Activated T-cell treated with anti-CD3 and anti-CD28 coated beads, Interleukin-2, amount 50 U/mL, for 48 hours (primary cell): ENCODE data around the gene TCEA2.

Source experiments
- DNase-seq, 2 experiments: peaks; one replicate each; pipeline ENCODE4 v3.0.0-alpha.2; 2020

TCEA2 gene

GRCh38 chr20:64049878-64050260, 13.1 kb upstream of the TCEA2 start:
- no peak for DNase-seq

DNA sequence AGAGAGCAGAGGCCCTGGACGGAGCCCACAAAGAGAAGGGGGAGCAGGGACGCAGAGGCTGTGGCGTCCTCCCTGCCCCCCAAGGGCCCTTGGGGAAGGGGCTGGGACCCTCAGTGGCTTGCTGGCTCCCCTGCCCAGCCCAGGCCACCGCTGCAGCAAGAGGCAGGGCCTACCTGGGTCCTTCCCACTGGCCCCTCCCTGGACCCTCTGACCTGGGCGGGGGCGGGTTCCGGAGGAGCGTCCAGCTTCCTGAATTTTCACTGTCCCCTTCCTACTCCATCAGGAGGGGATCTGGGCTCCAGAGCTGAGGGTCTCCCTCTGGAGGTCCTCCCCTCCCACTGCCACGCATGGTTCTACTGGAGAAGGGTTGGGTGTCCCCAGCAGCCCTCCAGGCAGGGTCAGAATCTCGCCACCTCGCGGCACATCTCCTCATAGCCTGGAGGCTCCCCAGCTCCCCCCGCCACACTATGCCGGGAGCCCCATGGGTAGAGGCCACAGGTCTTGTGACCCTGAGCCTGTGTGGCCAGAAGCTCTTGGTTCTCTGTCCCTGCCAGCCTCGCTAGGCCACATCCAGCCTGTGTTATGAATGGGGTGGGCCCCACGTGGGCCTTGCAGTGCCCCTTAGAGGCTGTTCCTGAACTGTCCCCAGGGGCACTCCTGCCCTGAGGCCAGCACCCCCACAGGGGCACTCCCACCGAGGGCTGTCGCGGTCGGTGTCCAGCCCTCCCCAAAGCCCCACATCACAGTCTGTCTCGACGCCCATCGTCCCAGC, 12.6 kb upstream of the TCEA2 start:
- DNase-seq = no peak

DNA sequence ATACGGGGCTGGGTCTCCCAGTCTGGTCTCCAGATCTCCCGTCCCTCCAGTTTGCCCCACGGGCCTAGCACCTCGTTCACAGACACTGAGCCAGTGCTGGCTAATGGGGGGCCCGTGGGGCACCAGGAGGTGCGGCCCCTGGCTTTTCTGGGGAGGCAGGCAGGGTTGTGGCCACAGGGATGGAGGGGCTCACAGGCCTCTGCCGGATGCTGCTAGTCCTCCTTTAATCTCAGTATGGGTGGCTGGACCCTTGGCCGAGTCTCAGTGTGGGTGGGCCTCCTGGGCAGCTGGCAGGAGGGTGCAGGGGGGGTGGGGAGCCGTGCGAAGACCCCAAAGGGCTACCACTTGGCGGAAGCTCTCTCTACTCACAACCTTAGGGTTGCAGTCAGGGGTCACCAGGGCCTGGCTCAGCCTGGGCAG, 12.0 kb upstream of the TCEA2 start:
- DNase-seq = no peak

GRCh38 chr20:64051561-64052325, 11.3 kb upstream of the TCEA2 start:
- no peak for DNase-seq

DNA sequence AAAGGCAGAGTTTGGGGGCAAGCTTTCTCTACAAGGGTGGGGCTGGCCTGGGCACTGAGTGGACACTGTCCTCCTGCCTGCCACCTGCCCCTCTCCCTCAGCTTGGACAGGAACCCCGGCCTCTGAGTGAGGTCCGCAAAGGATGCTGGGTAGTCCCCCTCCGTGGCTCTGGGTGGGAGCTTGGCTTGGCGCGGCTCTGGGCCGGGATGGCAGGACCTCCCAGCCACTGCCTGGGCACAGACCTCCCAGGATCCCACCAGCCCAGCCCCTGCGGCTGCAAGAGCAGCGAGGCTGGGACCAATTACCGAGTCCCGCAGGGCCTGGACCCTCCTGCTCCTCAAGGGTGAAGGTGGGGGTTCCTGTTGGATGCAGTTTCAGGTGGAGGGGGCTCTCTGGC, 10.7 kb upstream of the TCEA2 start:
- no peak for DNase-seq

- DNase-seq = no peak
These were observed 9.8 kb upstream of the TCEA2 start for GRCh38 chr20:64052987-64053840.

- no peak for DNase-seq
These were observed 8.9 kb upstream of the TCEA2 start for GRCh38 chr20:64053841-64054661.

GRCh38 chr20:64055396-64055892, 7.6 kb upstream of the TCEA2 start:
- no peak for DNase-seq

GRCh38 chr20:64055893-64056638, 6.9 kb upstream of the TCEA2 start:
- DNase-seq = no peak

DNA sequence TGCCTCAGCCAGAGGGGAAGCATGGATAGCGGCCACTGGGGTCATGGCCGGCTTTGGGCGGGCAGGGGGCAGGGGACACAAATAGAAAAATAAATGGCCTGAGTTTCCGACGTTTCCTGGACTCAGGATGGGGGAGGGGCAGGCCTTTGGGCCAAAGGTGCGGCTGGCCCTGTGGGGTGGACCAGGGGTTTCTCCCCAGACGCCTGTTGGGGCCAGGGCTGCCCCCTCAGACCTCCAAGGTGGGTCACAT, 6.4 kb upstream of the TCEA2 start:
- no peak for DNase-seq

DNA sequence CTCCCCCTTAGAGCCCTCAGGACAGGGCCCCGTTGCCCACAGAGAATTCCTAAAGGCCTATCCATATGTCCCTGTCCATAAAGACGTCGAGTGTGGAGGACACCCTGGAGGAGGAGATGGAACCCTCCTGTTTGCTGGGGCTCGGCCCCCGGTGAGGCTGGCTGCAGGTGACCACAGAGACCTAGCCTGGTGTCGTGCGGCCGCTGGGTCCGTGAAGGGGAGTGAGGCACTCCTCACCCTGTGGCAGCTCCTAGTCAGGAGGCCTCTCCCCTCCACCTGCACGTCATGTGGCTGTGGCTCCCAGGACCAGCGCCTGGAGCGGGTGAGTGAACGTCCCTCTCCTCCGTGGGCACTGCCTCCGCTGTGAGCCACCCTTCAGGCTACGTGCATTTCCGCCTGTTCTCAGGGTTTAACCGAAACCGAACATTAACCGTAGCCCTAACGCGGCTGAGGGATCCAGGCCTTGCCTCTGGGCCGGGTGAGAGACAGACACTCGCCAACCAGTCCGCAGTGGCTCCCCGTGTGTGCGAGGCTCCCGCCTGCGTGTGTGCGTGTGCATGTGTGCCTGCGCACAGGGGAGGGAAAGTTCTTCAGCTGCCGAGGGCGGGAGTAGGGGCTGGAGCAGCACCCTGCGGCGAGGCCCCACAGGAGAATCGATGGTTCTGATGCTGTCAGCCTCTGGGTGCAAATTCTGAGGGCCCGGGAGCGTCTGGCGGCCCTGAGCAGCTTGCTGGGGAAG, 5.9 kb upstream of the TCEA2 start:
- no peak for DNase-seq

DNA sequence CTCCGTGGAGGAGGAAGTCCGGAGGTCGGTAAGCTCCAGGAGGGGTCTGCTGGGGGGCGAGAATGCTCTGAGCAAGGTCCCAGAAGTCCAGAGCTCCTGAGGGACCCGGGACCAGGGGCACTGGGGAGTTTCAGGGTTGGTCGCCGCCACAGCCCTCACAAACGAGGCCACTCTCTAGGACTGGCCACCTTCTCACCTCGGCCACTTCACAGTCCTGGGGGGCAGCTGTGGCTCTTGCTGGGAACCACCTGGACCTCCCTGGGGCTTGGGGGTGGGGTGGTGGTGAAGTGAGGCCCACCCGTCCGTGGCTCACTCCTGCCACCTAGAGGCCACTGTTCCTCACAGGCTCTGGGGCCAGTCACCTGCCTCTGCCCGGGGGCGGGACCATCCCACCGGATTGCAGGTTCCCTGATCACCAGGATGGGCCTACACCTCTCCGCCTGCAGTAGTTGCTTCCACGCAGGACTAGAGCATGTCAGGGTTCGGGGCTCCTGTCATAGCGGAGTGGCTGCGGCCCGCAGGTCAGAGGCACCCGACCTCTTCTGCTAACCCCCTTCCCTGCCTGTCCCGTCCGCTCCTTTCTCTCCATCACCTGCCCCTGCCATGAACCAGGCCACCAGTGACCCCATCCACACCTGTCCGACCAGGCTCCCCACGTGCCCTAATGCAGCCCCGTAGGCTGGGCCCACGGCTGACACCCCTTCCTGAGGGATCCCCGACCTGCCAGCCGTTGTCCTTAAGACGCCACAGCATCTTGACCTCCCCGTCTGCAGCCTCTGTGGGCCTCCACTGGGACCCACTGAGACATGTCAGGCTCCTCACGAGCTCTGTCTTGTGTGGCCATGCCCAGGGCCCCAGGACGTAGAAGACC, 5.1 kb upstream of the TCEA2 start:
- peak; percentile 90 to 92 for DNase-seq

- DNase-seq = no peak
These were observed 4.5 kb upstream of the TCEA2 start for GRCh38 chr20:64058536-64058935.

- no peak for DNase-seq
These were observed 762 bp upstream of the TCEA2 start for GRCh38 chr20:64062276-64062595.

DNA sequence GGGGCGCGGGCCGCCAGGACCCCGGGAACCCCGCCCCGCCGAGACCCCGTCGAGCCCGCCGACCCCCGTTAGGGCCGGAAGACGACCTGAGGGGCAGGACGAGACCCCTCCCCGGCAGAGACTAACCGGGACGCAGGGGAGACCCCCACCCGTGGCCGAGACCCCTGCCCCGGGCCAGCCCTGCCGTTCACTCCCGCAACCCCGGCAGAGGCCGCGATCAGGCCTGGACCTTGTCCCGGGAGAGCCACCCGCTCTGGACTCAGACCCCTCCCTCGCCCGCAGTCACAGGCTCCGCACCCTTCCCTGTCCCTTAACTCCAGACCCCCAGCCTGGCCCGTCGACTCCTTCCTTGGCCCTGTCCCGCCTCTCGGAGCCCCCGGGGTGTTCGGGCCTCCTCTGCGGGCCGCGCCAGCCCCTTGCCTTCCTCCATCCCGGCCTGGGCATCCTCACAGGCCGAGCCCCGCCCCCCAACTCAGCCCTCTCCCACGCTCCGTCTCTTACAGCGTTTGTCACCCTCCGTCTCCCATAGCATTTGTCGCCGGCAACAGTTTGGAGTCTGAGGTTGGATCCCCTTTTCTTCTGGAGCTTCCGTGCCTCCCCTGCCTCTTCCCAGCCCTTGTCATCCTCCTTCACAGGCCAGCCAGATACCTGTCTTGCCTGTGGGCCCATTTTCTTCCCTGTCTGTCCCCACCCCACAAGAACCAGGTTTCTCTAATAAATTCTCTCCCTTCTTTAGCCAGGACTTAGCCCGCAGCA, 569 bp downstream of the TCEA2 start:
- DNase-seq = peak; percentile 63 to 68

DNA sequence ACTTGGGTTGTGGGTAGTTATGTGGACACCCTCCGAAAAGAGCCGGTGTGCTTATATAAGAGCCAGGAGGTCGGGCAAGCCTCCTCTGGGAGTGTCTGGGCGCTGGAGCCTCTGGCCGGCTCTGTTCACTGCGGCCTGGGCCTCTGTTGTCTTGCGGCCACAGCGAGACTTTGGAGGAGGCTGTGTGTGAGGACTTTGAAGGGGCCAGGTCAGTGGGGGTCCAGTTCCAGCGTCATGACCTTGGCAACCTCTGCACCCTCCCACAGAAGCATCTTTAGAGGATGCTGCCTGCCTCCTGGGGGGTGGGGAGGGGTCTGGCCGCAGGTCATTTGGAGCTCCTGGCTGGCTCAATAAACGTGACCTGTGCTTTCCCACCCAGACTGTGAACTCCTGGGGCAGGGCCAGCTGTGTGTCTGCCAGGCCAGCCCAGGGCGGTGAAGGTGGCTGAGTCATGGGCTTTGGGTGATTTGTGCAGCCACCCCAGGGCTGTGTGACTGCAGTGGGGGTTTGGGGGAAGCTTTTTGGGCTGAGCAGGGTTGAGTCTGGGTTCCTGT, 1.2 kb downstream of the TCEA2 start:
- DNase-seq = no peak

GRCh38 chr20:64065062-64065973, 2.3 kb downstream of the TCEA2 start:
- no peak for DNase-seq

DNA sequence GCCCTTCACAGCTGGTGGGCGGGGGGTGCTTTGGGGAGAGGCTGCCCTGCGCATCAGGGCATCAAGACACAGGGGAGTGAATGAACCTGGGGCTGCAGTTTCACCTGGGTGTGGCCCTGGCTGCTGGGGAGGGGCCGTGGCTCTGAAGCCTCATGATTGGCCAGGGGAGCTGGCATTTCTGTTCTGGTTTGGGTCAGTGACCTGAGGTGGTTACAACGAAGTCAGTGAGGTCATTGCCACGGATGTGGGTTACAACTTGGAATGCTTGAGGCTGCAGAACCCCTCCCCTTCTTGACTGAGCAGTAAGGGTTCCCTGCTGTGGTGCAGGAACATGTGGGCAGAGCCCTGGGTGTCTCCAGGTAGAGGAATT, 3.0 kb downstream of the TCEA2 start:
- peak; percentile 70 to 81 for DNase-seq
